ENCODE measurements around the gene DDX54. TPM values are rescaled to one million over a fixed set of nuclear protein-coding genes. Genes with fewer than 3 reads are reported as not detected.

The DDX54 gene
- total RNA-seq, 1 donor from 2014 or later = 52.8 TPM

- Mint-ChIP-seq H3K4me3 (ENCODE audit: unreplicated experiment) (no peak overlapping the region), H3K27ac (ENCODE audit: unreplicated experiment) (no peak overlapping the region), H3K9me3 (ENCODE audit: unreplicated experiment) (no peaks in the 10 kb centered on the region), H3K27me3 (ENCODE audit: unreplicated experiment) (peaks cover 39% of the 10 kb centered on the region), H3K36me3 (ENCODE audit: unreplicated experiment) (no peaks in the 10 kb centered on the region), H3K4me1 (ENCODE audit: unreplicated experiment) (no peaks in the 10 kb centered on the region)
- no peak for TF ChIP-seq CTCF (IDR thresholded peaks at IDR 0.05)
- no peak for DNase-seq (ENCODE audit: extremely low spot score, unreplicated experiment)
Observed at GRCh38 chr12:113112043-113112899, 73.0 kb downstream of the DDX54 start.

- Mint-ChIP-seq H3K4me3 (ENCODE audit: unreplicated experiment) (no peak overlapping the region), H3K9me3 (ENCODE audit: unreplicated experiment) (no peaks in the 10 kb centered on the region), H3K36me3 (ENCODE audit: unreplicated experiment) (no peaks in the 10 kb centered on the region), H3K27ac (ENCODE audit: unreplicated experiment) (no peak overlapping the region), H3K27me3 (ENCODE audit: unreplicated experiment) (peaks cover 48% of the 10 kb centered on the region), H3K4me1 (ENCODE audit: unreplicated experiment) (no peaks in the 10 kb centered on the region)
- DNase-seq (ENCODE audit: extremely low spot score, unreplicated experiment) = no peak
- TF ChIP-seq CTCF (IDR thresholded peaks at IDR 0.05) = no peak
Observed at GRCh38 chr12:113111247-113111646, 74.0 kb downstream of the DDX54 start.

- TF ChIP-seq CTCF (IDR thresholded peaks at IDR 0.05) = no peak
- no peak overlapping the region for H3K27ac Mint-ChIP-seq (ENCODE audit: unreplicated experiment)
- no peaks in the 10 kb centered on the region for H3K4me1 Mint-ChIP-seq (ENCODE audit: unreplicated experiment)
- H3K36me3 Mint-ChIP-seq (ENCODE audit: unreplicated experiment) = no peaks in the 10 kb centered on the region
- H3K4me3 Mint-ChIP-seq (ENCODE audit: unreplicated experiment) = no peak overlapping the region
- H3K9me3 Mint-ChIP-seq (ENCODE audit: unreplicated experiment) = no peaks in the 10 kb centered on the region
- H3K27me3 Mint-ChIP-seq (ENCODE audit: unreplicated experiment) = peaks cover 57% of the 10 kb centered on the region
- DNase-seq (ENCODE audit: extremely low spot score, unreplicated experiment) = no peak
Observed at GRCh38 chr12:113109872-113110599, 75.2 kb downstream of the DDX54 start.

GRCh38 chr12:113109360-113109759 lies 75.9 kb downstream of the DDX54 start:
- Mint-ChIP-seq H3K4me1 (ENCODE audit: unreplicated experiment) (no peaks in the 10 kb centered on the region), H3K36me3 (ENCODE audit: unreplicated experiment) (no peaks in the 10 kb centered on the region), H3K4me3 (ENCODE audit: unreplicated experiment) (no peak overlapping the region), H3K27ac (ENCODE audit: unreplicated experiment) (no peak overlapping the region), H3K9me3 (ENCODE audit: unreplicated experiment) (no peaks in the 10 kb centered on the region), H3K27me3 (ENCODE audit: unreplicated experiment) (peaks cover 63% of the 10 kb centered on the region)
- no peak for DNase-seq (ENCODE audit: extremely low spot score, unreplicated experiment)
- TF ChIP-seq CTCF (IDR thresholded peaks at IDR 0.05) = no peak

- no peaks in the 10 kb centered on the region for H3K36me3 Mint-ChIP-seq (ENCODE audit: unreplicated experiment)
- H3K4me3 Mint-ChIP-seq (ENCODE audit: unreplicated experiment) = no peak overlapping the region
- no peak overlapping the region for H3K27ac Mint-ChIP-seq (ENCODE audit: unreplicated experiment)
- H3K9me3 Mint-ChIP-seq (ENCODE audit: unreplicated experiment) = no peaks in the 10 kb centered on the region
- no peak for DNase-seq (ENCODE audit: extremely low spot score, unreplicated experiment)
- H3K4me1 Mint-ChIP-seq (ENCODE audit: unreplicated experiment) = no peaks in the 10 kb centered on the region
- TF ChIP-seq CTCF (IDR thresholded peaks at IDR 0.05) = no peak
- H3K27me3 Mint-ChIP-seq (ENCODE audit: unreplicated experiment) = peaks cover 65% of the 10 kb centered on the region
Observed at GRCh38 chr12:113108308-113108707, 77.0 kb downstream of the DDX54 start.
